Urinary bladder (tissue), 4 donors: ENCODE data around the gene TNXB. TPM values are rescaled to one million over a fixed set of nuclear protein-coding genes. Genes with fewer than 3 reads are reported as not detected.
"Not testable (repeated sequence)": the region's sequence is repeated elsewhere in the genome, so short reads cannot be mapped to it uniquely, and the experiment has no call there.

Source experiments
- DNase-seq: peaks from one replicate; pipeline ENCODE4 v3.0.0-alpha.2; 2015; ENCODE audit errors: extremely low spot score
- H3K27ac ChIP-seq: one replicate; pipeline ENCODE4 v1.5.1; 2013; ENCODE audit warnings: low read depth, mild to moderate bottlenecking, moderate library complexity
- H3K36me3 ChIP-seq: one replicate; pipeline ENCODE4 v1.6.1; 2013; ENCODE audit warnings: mild to moderate bottlenecking, moderate library complexity; ENCODE audit not compliant: insufficient read depth
- H3K4me1 ChIP-seq: one replicate; pipeline ENCODE4 v1.6.1; 2013; ENCODE audit warnings: mild to moderate bottlenecking, moderate library complexity; ENCODE audit not compliant: insufficient read depth
- H3K4me3 ChIP-seq: one replicate; pipeline ENCODE4 v1.5.1; 2013; ENCODE audit warnings: low read depth, low read length
- WGBS: extraction: QIAGEN DNeasy Blood & Tissue Kit; methylation state at CpG from one replicate; pipeline ENCODE4 v1.1.7; 2013; 5-methylcytosine and 5-hydroxymethylcytosine counted together
- polyA plus RNA-seq: library from polyadenylated mRNA; stranded (reverse); fragments of 200-250 nt; gene quantifications from one replicate; pipeline ENCODE4 v1.2.3, GENCODE V29; 2013
- small RNA-seq: library from RNA; depleted of rRNA; stranded (forward); fragments of <200 nt; gene quantifications from one replicate; pipeline ENCODE3, GENCODE V24; 2014
- total RNA-seq: library from RNA; depleted of rRNA; stranded (reverse); fragments of >200 nt; gene quantifications from one replicate; pipeline ENCODE4 v1.2.3, GENCODE V29; 2014
- donor health status: healthy with polysubstance abuse.
- donor health status: healthy.

The TNXB gene
- total and polyA plus RNA-seq, 2 donors, result 93.5 to 171 TPM

DNA sequence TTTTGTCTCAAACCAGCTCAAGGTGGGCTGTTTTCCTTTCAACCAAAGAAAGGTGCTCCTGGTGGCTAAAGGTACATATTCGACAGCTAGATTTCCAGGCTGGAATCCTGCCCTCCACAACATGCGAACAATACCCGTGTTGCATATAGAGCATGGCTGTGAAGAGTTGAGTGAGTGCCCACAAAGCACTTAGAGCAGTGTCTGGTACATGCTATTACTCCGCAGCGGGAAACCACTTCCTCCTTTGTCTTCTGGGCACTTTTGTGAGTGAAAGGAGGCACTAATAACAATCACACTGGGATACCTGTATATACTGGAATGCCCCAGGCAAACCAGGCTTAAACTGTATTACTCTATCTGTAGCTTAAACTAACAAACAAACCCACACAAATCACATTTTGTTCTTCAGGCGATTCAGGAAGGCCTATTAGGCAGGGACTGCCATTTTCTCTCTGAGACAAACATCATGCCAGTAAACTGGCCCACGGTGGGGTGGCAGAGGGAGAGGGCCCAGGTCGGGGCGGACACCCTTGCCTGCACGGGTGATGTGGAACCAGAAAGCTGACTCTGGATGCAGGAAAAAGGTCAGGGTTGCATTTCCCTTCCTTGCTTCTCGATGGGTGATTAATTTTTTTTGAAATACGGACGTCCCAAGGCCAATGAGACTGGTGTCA is 104.1 kb downstream of the TNXB start:
- not testable (repeated sequence) for H3K4me1 ChIP-seq, H3K4me3 ChIP-seq, H3K27ac ChIP-seq, DNase-seq, H3K36me3 ChIP-seq
- WGBS, result 73% methylated on average over 9 of the region's 13 CpGs

GRCh38 chr6:32004393-32004792 is 104.7 kb downstream of the TNXB start:
- H3K4me3 ChIP-seq, DNase-seq, H3K4me1 ChIP-seq, H3K36me3 ChIP-seq, H3K27ac ChIP-seq: not testable (repeated sequence)
- WGBS, result 70% methylated on average over 3 of the region's 4 CpGs

DNA sequence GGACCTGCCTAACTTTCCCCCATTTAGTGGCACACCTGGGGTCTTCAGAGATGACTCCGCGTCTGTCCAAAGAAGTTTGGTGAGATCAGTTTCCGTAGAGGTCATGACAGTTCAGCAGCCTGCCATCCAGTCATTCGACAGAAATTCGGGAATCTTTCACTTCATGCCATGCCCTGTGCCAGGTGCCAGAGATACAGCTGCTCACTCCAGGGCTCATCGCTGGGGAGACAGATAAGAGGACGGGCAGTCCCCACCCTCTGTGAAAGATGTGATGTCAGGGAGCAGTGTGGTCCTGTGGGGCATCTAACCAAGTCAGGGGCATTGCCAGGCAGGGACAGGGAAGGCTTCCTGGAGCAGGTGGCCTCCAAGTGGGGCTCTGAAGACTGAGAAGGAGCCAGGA is 105.8 kb downstream of the TNXB start:
- H3K4me1 ChIP-seq, H3K27ac ChIP-seq, H3K36me3 ChIP-seq, H3K4me3 ChIP-seq, DNase-seq: not testable (repeated sequence)
- no CpG with 5 or more reads among the region's 7 CpGs for WGBS

DNA sequence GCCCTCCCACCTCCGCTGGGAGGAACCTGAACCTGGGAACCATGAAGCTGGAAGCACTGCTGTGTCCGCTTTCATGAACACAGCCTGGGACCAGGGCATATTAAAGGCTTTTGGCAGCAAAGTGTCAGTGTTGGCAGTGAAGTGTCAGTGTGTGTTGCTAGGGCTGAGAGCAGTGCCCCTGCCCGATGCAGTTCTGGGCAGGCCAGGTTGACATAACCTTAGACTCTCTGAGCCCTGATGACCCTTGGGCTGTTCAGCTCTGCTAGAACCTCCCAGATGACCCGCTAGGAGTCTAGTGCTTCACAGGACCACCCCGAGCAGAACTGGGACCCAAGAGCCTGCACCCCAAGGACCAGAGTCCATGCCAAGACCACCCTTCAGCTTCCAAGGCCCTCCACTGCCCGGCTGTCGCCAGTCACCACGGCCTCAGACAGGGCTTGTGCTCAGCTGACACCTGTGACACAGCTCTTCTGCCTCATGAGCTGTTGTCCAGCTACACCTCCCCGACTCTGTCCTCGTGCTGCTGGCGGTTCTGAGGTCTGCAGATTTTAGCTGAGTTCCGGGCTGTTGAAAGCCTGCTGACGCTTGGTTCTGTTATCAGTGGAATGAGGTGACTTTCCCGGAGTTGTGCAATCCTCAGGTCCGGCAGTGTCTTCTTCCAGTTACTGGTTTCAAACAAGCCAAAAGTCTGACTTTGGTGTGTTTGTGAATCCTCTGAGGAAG is 106.4 kb downstream of the TNXB start:
- not testable (repeated sequence) for DNase-seq, H3K4me1 ChIP-seq, H3K4me3 ChIP-seq, H3K36me3 ChIP-seq, H3K27ac ChIP-seq
- no CpG with 5 or more reads among the region's 15 CpGs for WGBS

DNA sequence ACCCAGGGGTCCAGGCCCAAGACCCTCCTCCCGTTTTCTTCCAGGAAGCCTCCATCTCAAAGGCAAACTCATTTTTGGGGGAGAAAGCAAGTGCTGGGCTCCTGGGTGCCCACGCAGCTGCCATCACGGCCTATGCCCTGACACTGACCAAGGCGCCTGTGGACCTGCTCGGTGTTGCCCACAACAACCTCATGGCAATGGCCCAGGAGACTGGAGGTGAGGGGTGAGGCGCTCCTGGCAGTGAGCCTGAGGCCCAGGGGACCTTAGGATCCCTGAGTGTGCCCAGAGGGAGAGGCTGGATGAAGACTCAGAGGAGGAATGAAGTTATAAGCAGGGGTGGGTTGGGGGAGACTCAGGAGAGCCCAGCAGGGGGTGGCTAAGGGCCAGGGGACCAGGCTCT is 112.8 kb downstream of the TNXB start:
- H3K27ac ChIP-seq, DNase-seq, H3K4me1 ChIP-seq, H3K4me3 ChIP-seq, H3K36me3 ChIP-seq: not testable (repeated sequence)
- WGBS, result 93% methylated on average over 6 of the region's 6 CpGs

DNA sequence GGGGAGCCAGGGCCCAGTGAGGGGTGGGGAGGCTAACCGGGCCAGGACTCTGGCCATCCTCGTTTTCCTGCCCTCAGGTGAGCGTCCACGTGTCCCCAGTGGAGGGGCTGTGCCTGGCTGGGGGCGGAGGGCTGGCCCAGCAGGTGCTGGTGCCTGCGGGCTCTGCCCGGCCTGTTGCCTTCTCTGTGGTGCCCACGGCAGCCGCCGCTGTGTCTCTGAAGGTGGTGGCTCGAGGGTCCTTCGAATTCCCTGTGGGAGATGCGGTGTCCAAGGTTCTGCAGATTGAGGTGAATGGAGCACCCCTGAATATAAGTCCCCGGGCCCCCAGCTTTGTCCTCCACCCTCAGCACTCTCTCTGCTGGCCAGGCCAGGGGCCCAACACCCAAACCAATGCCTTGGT is 114.7 kb downstream of the TNXB start:
- DNase-seq, H3K36me3 ChIP-seq, H3K27ac ChIP-seq, H3K4me3 ChIP-seq, H3K4me1 ChIP-seq: not testable (repeated sequence)
- 99% methylated on average over 8 of the region's 14 CpGs for WGBS

Small RNA genes within 50 kb of the gene (small RNA-seq; reads per million reads assigned to genes)
- gene RNA5SP206, result not detected

Other genes with a start within 250 kb of the TNXB start
- 18.4 TPM for gene NEU1, start 246.5 kb downstream of the TNXB start, total RNA-seq
- gene NEU1, start 246.5 kb downstream of the TNXB start, polyA plus RNA-seq, result 52.1 TPM
- 3.3 TPM for gene SLC44A4, start 230.3 kb downstream of the TNXB start, total RNA-seq
- gene SLC44A4, start 230.3 kb downstream of the TNXB start, polyA plus RNA-seq, result 4.2 TPM
- gene EHMT2, start 211.6 kb downstream of the TNXB start, total RNA-seq, result 33.1 TPM
- 45.5 TPM for gene EHMT2, start 211.6 kb downstream of the TNXB start, polyA plus RNA-seq
- gene ZBTB12, start 207.3 kb downstream of the TNXB start, total RNA-seq, result 4.8 TPM
- gene ZBTB12, start 207.3 kb downstream of the TNXB start, polyA plus RNA-seq, result 10.1 TPM
- 4.0 TPM for gene C2, start 181.6 kb downstream of the TNXB start, total RNA-seq
- 10.0 TPM for gene C2, start 181.6 kb downstream of the TNXB start, polyA plus RNA-seq
- 6.5 TPM for gene CFB, start 163.2 kb downstream of the TNXB start, total RNA-seq
- 39.6 TPM for gene CFB, start 163.2 kb downstream of the TNXB start, polyA plus RNA-seq
- gene NELFE, start 150.4 kb downstream of the TNXB start, total RNA-seq, result 39.8 TPM
- gene NELFE, start 150.4 kb downstream of the TNXB start, polyA plus RNA-seq, result 53.6 TPM
- 28.9 TPM for gene SKIC2, start 150.2 kb downstream of the TNXB start, total RNA-seq
- gene SKIC2, start 150.2 kb downstream of the TNXB start, polyA plus RNA-seq, result 48.8 TPM
- 8.5 TPM for gene DXO, start 137.2 kb downstream of the TNXB start, total RNA-seq
- gene DXO, start 137.2 kb downstream of the TNXB start, polyA plus RNA-seq, result 20.2 TPM
- 3.6 TPM for gene C4A, start 127.3 kb downstream of the TNXB start, total RNA-seq
- gene C4A, start 127.3 kb downstream of the TNXB start, polyA plus RNA-seq, result 126 TPM
- gene C4B, start 94.5 kb downstream of the TNXB start, total RNA-seq, result 4.7 TPM
- gene C4B, start 94.5 kb downstream of the TNXB start, polyA plus RNA-seq, result 142 TPM
- gene CYP21A2, start 70.9 kb downstream of the TNXB start, total RNA-seq, result not detected
- gene CYP21A2, start 70.9 kb downstream of the TNXB start, polyA plus RNA-seq, result 2.3 TPM
- 28.8 TPM for gene ATF6B, start 18.9 kb upstream of the TNXB start, total RNA-seq
- 68.3 TPM for gene ATF6B, start 18.9 kb upstream of the TNXB start, polyA plus RNA-seq
- 3.0 TPM for gene FKBPL, start 20.9 kb upstream of the TNXB start, total RNA-seq
- gene FKBPL, start 20.9 kb upstream of the TNXB start, polyA plus RNA-seq, result 5.6 TPM
- gene PRRT1, start 42.6 kb upstream of the TNXB start, total RNA-seq, result 0.42 TPM
- 10.8 TPM for gene PRRT1, start 42.6 kb upstream of the TNXB start, polyA plus RNA-seq
- gene PPT2, start 44.8 kb upstream of the TNXB start, total RNA-seq, result 29.6 TPM
- gene PPT2, start 44.8 kb upstream of the TNXB start, polyA plus RNA-seq, result 20.0 TPM
- gene EGFL8, start 55.3 kb upstream of the TNXB start, total RNA-seq, result 17.6 TPM
- gene EGFL8, start 55.3 kb upstream of the TNXB start, polyA plus RNA-seq, result 22.8 TPM
- 13.8 TPM for gene AGPAT1, start 66.7 kb upstream of the TNXB start, total RNA-seq
- 93.7 TPM for gene AGPAT1, start 66.7 kb upstream of the TNXB start, polyA plus RNA-seq
- gene RNF5, start 69.1 kb upstream of the TNXB start, total RNA-seq, result 30.1 TPM
- 102 TPM for gene RNF5, start 69.1 kb upstream of the TNXB start, polyA plus RNA-seq
- 1.5 TPM for gene AGER, start 74.9 kb upstream of the TNXB start, total RNA-seq
- gene AGER, start 74.9 kb upstream of the TNXB start, polyA plus RNA-seq, result 7.6 TPM
- 44.1 TPM for gene PBX2, start 80.9 kb upstream of the TNXB start, total RNA-seq
- 62.2 TPM for gene PBX2, start 80.9 kb upstream of the TNXB start, polyA plus RNA-seq
- 2.2 TPM for gene GPSM3, start 83.3 kb upstream of the TNXB start, total RNA-seq
- 12.8 TPM for gene GPSM3, start 83.3 kb upstream of the TNXB start, polyA plus RNA-seq
- gene NOTCH4, start 114.7 kb upstream of the TNXB start, total RNA-seq, result 11.2 TPM
- 27.6 TPM for gene NOTCH4, start 114.7 kb upstream of the TNXB start, polyA plus RNA-seq